Midbrain (tissue), 1 donor: ENCODE data around the gene GNAL.

Experiments used
- DNase-seq: peaks from one replicate; lab custom pipeline; 2025; lab: John Stamatoyannopoulos, UW

Gene GNAL

DNA sequence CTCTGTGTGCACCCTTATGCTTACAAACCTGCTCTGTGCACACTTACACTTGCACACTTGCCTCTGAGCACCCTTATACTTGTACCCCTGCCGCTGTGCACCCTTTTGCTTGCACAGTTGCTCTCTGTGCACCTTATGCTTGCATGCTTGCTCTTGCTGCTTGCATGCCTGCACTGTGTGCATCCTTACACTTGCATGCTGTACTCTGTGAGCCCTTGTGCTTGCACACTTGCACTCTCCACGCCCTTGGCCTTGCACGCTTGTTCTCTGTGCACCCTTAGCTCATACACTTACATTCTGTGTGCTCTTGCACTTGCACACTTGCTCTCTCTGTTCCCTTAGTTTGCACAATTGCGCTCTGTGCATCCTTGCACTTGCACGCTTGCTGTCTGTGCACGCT is 78.3 kb downstream of the GNAL start:
- DNase-seq = no peak

DNA sequence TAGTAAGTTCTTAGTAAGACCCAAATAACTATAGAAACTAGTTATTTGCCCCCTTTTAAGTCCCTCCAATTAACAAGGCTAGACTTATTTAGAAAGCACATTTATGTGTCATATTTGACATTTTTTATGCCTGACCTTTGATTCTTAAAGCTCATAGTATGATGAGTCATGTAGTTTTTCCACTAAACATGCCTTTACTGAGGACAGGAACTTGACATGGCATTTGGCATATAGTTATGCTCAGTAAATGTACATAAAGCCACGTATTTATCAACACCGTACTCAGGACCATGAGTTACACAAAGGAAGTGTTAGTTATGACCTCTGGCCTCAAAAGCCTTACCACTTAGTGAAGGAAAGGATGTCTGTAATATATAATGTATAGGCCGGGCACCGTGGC is 78.9 kb downstream of the GNAL start:
- DNase-seq = no peak

DNA sequence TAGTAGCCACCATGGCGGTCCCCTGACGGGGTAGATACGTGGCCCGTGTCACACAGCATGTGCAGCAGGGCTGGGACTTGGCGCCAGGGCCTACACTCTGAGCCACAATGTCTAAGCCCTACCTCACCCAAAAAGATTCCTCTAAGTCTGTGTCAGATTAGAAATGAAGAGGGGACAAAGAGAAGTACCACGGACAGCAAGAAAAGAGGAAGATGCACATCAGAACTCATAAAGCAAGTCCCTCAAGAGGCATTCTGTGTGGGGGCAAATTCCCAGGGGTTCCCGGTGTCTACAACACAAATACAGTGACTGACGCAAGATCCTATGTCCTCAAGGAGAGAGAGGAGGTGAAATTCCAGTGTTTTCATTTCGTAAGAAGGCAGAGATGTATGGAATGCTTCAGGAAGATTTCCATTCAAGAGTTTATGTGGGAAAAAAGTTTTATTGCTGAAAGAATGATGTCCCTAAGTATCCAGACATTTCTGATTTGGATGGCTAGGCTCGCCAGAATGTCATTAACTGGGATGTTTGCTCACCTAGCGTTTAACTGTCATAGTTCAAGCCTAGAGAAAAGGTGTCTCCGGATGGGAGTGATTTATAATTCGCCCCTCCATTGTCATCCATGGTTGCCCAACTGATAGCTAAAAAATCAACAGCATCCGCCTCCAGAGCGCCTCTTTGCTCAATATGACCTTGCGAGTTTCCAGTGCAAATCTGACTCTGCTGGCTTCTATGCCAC is 86.5 kb downstream of the GNAL start:
- no peak for DNase-seq

GRCh38 chr18:11780042-11780441 is 91.0 kb downstream of the GNAL start:
- DNase-seq = no peak

GRCh38 chr18:11783716-11784331 is 94.8 kb downstream of the GNAL start:
- DNase-seq = no peak

DNA sequence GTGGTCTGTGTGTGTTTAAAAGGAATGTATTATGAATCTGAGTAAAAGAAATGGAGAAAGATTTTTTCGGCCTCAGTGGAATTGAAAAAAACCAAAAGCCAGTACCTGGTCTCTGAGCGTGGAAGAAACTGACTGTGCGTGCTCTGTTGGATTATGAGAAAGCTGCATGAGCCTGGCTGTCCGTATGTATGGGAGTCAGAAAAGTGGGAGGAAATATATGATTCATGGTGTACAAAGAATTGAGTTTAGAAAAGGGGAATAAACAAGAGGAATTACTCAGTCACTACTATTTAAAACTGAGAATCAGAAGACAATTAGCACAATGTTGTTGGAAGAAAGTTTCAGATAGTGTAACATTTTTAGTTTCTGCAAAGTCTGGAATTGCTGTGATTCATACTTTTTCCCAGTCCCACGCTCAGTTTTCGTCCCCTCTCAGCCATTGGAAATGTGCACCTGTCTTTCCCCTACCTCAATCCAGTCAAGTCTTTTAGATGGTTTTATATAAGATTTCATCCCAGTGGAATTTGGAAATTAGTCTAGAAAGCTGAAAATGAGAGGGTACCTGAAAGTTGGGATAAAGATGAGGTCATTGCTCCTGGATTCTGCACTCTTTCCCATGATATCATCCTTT is 95.7 kb downstream of the GNAL start:
- no peak for DNase-seq

DNA sequence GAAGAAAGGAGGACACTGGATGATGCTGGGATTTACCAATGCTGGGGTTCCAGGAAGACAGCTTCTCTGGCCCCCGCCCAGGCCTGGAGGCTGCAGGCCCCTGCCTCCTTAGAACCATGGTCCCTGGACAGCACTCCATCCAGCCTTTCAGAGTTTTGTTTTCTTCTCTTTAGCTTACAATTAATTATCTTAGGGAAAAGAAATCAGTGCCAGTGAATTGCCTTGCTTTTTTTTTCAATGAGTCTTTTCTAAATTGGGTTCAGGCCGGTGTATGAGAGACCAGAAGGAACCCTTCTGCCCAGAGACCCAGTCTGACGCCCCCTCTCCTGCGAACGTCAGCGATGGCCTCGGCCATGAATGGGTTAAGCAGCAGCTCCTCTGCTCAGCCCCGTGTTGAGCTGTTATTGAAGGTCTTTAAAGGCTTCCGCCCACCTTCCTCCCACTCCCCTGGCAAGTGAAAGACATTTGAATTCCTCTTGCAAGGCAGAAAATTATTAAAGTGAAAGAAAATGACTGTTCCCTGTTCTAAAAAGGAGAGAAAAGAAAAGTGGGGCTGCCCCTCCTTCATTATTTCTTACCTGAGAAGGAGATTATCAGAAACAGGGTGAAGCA is 96.5 kb downstream of the GNAL start:
- no peak for DNase-seq

DNA sequence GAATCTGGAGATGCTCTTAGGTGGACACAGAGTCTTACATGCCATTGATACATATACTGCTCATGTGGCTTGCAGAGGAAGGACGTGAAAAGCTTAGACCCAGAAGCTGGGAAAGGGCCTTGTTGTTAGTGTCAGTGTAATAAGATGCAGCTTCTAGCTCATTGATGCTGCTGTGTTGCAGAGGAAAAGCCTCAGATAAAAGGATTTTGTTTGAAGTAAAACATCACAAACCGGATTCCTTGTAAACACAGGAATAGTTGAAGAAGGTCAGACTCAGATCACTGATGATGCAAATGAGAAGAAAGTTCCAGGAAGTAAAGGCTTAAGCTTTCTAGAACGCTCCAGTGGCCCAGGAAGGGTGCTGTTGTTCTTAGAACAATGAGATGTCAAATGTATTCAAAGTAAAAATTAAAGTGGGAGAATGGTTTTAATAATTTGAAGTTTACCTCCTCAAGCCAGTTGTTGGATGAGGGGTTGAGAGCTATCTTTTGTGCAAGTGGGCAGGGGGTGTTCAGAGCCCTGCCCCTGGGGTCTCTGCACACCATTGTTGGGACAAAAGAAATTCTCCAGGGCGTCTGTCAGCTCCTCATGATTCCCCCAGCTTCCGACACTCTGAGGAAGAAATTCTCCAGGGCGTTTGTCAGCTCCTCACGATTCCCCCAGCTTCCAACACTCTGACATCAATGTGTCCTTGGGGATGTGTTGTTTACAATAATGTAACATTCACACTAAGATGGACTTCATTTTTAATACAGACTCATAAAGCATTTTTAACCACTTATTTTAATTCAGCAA is 100.8 kb downstream of the GNAL start:
- no peak for DNase-seq

GRCh38 chr18:11791131-11791530 is 102.1 kb downstream of the GNAL start:
- DNase-seq = no peak

GRCh38 chr18:11792632-11793031 is 103.6 kb downstream of the GNAL start:
- no peak for DNase-seq

GRCh38 chr18:11794195-11794594 is 105.1 kb downstream of the GNAL start:
- no peak for DNase-seq

DNA sequence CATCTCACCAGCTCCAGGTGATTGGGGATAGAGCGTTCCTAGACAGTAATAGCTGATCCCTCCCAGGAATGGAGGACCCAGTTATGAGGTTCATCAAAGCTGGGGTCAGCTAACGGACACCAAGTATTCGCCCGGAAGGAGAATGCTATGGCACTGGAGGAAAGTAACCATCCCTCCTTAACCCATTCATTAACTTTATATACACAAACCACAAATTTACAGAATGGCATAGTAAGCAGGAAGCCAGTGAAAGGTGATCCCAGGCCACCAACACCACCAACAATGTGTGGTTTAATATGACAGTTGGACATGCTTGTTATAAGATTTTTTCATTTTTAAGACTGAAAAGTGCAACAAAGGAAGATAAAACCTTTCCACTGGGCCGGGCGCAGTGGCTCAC is 106.9 kb downstream of the GNAL start:
- DNase-seq = no peak

DNA sequence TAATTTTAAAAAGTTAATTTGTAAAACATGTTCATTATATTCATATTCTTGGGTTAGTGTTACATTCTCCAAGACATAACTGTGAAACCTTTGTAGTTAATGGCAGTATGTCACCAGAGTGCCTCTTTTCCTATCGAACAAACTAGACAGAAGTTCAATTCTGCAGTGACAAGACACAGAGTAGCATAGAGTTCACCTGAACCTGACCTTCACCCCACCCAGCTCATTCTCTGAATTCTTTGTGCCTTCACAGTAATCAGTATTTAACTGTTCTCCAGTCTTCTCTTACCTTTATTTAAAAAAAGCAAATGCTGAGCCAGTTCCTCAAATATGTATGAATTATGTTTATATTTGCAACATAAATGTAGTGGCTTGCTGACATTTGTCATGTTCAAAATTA is 109.2 kb downstream of the GNAL start:
- no peak for DNase-seq

DNA sequence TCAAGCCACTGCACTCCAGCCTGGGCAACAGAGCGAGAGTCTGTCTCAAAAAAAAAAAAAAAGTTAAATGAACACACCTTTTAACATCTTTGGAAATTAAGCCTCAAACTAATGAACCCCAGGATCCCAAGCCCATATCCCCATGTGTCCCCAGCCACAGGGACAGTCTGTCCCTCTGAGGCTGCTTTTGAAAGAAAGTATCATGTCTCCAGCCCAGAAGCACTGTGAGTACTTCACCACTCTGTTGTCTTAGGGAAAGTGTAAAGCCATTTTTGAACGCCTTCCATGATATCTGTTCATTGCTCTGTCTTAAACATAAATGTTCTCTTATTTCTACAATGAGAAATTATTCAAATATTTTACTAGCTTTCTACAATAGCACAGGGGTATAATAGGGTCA is 110.0 kb downstream of the GNAL start:
- DNase-seq = no peak

DNA sequence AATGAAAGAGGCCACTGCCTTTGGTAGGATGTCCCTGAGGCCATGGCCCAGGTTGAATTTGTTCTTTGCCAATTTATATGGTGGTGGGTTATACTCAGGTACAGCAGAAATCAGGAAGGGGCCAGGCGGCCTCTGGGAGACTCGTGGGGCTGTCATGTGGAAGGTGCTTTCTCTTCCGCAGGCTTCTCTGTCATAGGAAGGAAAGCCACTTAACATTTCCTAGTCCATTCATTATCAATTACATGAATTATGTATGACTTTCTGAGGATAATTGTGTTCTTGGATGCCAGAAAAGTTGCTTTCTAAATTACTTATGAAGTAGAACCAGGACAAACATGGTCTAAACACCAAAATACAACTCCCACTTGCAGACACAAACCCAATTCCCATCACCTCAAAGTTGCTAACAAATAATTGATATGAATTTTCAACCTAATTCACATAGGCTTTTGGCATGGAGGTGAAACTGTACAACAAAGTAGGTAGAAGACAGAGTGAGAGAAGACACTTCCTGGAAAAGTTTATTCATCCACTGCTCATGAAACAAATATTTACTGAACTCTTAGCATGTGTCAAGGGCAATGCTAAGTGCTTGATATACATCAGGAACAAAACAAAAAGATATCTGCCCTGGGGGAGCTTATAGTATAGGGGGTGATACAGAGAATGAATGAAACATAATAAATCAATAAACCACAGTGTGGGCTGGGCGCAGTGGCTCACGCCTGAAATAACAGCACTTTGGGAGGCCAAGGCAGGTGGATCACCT is 111.7 kb downstream of the GNAL start:
- DNase-seq = no peak

DNA sequence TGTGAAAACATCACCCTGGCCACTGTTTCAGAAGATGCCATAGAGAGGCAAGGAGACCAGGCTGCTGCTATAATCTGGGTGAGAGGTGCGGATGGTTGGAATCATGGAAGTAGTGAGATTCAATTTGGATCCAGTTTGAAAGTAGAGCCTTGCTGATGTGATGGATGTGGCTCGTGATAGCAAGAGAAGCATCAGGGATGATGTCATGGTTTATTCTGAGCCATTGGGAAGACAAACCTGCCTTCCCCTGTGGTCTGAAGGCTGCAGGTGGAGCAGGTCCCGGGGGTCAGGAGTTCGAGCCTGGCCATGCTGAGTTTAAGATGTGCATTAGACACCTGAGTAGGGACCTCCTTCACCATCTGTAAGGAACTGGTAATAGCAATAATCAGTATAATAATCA is 112.5 kb downstream of the GNAL start:
- no peak for DNase-seq

GRCh38 chr18:11802158-11802557 is 113.1 kb downstream of the GNAL start:
- DNase-seq = no peak

DNA sequence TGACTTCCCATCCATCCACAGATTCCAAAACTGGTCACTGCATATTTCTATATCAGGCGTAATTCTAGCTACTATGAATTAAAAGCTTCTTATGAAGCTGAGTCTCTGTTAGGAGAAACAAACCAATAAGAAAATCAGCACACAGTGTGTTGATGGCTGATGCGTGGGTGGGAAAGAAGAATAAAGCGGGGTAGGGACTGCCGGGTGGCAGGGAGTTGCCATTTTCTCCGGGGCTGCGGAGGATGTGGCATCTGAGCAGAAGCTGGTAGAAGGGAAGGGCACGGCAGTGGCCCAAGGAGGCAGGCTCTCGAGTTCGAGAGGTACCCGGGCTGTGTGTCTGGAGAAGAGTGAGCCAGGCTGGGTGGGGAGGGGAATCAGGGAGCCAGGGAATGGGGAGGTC is 113.5 kb downstream of the GNAL start:
- no peak for DNase-seq

- no peak for DNase-seq
Observed at GRCh38 chr18:11807233-11807632, 118.2 kb downstream of the GNAL start.

GRCh38 chr18:11808001-11808855 is 119.2 kb downstream of the GNAL start:
- no peak for DNase-seq

DNA sequence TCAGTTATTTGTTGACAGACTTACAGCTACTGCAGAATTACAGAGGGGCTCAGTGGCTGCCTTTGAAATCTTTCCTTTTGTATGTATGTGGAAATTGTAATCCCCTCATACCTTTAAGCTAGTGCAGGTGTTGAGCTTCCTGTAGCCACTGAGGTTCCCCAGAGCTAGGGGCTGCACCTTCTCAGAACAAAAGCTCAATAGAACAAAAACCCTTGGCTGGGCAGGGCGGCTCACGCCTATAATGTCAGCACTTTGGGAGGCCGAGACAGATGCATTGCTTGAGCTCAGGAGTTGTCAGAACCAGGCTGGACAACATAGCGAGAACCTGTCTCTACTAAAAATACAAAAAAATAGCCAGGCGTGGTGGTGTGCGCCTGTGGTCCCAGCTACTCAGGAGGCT is 120.8 kb downstream of the GNAL start:
- DNase-seq = no peak
